Body of pancreas (tissue), 4 donors: Measurements from ENCODE around the gene GDF11.

Experiments
- CTCF ChIP-seq, 7 experiments: fragments of 450-650 bp in 4 of 7; fragments of 200-600 bp in 3 of 7; sonication (generic) in 3 of 7; IDR thresholded peaks; one replicate each; pipeline ENCODE4 v1.5.1; 2016 to 2019; ENCODE audit warnings: antibody characterized with exemption in 7 of 7
- POLR2A ChIP-seq, 3 donors: fragments of 450-650 bp; IDR thresholded peaks; one replicate each; pipeline ENCODE4 v1.6.1; 2016; ENCODE audit warnings: antibody characterized with exemption in 3 of 3, mild to moderate bottlenecking in 2 of 3

DNA sequence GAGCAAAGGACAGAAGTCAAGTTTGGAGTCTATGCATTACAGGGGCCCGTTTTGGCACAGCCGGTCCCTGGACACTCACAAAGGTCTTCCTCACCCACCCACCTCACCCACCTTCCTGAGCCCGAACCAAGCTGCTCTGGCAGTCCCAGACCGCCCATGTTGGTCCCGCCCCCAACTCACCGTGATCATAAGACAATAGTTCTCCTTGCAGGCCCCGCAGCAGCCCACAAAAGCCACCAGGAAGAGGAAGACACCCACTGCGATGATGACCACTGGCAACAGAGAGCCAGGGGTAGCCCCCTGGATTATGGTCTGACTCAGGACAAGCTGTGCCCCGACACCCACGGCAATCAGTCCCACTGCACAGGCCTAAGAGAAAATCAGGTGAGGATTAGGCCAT lies 16.0 kb upstream of the GDF11 start:
- TF ChIP-seq CTCF (IDR thresholded peaks at IDR 0.05), result no peak
- TF ChIP-seq POLR2A (IDR thresholded peaks at IDR 0.05), result no peak
